ENCODE data around the gene HYDIN. TPM values are rescaled to one million over a fixed set of nuclear protein-coding genes. Genes with fewer than 3 reads are reported as not detected.

The HYDIN gene
- total and polyA plus RNA-seq, 9 of the 15 experiments (the other 6 are each of a cell fraction or from before 2014, with no cell fraction given): 0.08 to 0.43 (median 0.14) TPM; not detected in 1

- DNase-seq (ENCODE audit: extremely low read depth in 1 of 4, low spot score in 3 of 4) (no peak), FAIRE-seq (no peak), ATAC-seq (no peak)
- Histone ChIP-seq H3K79me2 (ENCODE audit: control insufficient read depth, insufficient read depth, low read length) (no peaks in the 10 kb centered on the region), H3K9me1 (ENCODE audit: control insufficient read depth, insufficient read depth, low read length) (no peaks in the 10 kb centered on the region), H3K4me2 (ENCODE audit: insufficient read depth, low read length) (no peak overlapping the region), H3K36me3 (ENCODE audit: control insufficient read depth, insufficient read depth, low read length) (peaks cover 53% of the 10 kb centered on the region; the same call in 2 of the 3 replicates), H3K4me3 (no peak overlapping the region), H3K9me3 (replicated peaks; ENCODE audit: control insufficient read depth, insufficient read depth, low read depth, low read length) (no peaks in the 10 kb centered on the region), H3K27me3 (ENCODE audit: control insufficient read depth in 2 of 2, insufficient read depth in 2 of 2, low read length in 2 of 2) (no peaks in the 10 kb centered on the region), H3K9ac (ENCODE audit: insufficient read depth in 1 of 2, low read depth in 2 of 2, low read length in 2 of 2) (no peak overlapping the region), H3K4me1 (replicated peaks in 1 of 2; ENCODE audit: control insufficient read depth in 2 of 2, insufficient read depth in 2 of 2, low read length in 2 of 2) (peaks cover 0 to 2% of the 10 kb centered on the region in 2 experiments; a peak in 3 of 5 replicates), H2AFZ (ENCODE audit: low read depth, low read length) (no peak overlapping the region), H4K20me1 (replicated peaks; ENCODE audit: control insufficient read depth, insufficient read depth, low read length) (no peaks in the 10 kb centered on the region; the same call in 1 of the 2 replicates), H3K27ac (ENCODE audit: extremely low read depth, low read depth, low read length) (no peak overlapping the region)
- TF ChIP-seq, protein P1, sequence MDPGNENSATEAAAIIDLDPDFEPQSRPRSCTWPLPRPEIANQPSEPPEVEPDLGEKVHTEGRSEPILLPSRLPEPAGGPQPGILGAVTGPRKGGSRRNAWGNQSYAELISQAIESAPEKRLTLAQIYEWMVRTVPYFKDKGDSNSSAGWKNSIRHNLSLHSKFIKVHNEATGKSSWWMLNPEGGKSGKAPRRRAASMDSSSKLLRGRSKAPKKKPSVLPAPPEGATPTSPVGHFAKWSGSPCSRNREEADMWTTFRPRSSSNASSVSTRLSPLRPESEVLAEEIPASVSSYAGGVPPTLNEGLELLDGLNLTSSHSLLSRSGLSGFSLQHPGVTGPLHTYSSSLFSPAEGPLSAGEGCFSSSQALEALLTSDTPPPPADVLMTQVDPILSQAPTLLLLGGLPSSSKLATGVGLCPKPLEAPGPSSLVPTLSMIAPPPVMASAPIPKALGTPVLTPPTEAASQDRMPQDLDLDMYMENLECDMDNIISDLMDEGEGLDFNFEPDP (CRISPR knock-in tag; IDR thresholded peaks at IDR 0.05): no peak
- TF ChIP-seq SMARCB1 (IDR thresholded peaks at IDR 0.05; ENCODE audit: insufficient read length, low read depth) (no peak), PTRF (tag; IDR thresholded peaks at IDR 0.05) (no peak), EHMT2 (IDR thresholded peaks at IDR 0.05) (no peak)
- intact Hi-C loops (cut with micrococcal nuclease): loop anchor here (5.0 to 10.0 kb wide), 2 partner anchors 87 to 399 kb away; partner anchors contain the start of gene MTSS2
- 85% methylated on average over 13 of the region's 13 CpGs for WGBS (ENCODE audit: insufficient coverage, low coverage, missing lambda C conversion rate)
- ChIA-PET POLR2A (interaction anchor here (0.5 kb wide), 1 partner anchor 268 kb away, joined by 3 read pairs; no protein-coding TSS in a partner anchor), CTCF (ENCODE audit: low intra/inter-chr PET ratio) (no interaction called here)
- in situ Hi-C loops (cut with MboI): no loop called here
- BruUV-seq (replicated peaks): no TSS peak
Measured at GRCh38 chr16:70774261-70774660, 456.3 kb downstream of the HYDIN start.
